ENCODE measurements around the gene PEX26.

DNA sequence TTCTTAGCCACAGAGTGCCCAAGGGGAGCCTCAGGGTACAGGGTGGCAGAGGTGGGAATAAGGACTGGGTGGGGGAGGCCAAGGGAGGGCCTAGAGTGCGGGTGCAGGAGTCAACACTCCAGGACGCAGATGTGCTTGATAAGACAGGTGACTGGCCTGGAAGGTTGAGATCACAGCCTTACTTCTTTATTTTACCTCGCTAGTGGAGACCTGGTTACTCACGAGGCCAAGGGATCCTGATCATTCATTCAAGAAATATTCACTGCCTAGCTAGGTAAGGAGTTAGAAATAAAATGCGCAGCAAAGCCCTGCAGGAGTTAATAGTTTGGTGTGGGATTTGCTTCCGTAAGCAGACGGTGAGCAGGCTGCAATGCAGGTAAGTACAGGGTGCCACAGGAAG is 13.2 kb upstream of the PEX26 start:
- TF ChIP-seq, protein P1, sequence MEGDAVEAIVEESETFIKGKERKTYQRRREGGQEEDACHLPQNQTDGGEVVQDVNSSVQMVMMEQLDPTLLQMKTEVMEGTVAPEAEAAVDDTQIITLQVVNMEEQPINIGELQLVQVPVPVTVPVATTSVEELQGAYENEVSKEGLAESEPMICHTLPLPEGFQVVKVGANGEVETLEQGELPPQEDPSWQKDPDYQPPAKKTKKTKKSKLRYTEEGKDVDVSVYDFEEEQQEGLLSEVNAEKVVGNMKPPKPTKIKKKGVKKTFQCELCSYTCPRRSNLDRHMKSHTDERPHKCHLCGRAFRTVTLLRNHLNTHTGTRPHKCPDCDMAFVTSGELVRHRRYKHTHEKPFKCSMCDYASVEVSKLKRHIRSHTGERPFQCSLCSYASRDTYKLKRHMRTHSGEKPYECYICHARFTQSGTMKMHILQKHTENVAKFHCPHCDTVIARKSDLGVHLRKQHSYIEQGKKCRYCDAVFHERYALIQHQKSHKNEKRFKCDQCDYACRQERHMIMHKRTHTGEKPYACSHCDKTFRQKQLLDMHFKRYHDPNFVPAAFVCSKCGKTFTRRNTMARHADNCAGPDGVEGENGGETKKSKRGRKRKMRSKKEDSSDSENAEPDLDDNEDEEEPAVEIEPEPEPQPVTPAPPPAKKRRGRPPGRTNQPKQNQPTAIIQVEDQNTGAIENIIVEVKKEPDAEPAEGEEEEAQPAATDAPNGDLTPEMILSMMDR (conservative IDR thresholded peaks at IDR 0.05; ENCODE audit: low read depth, low read length) = no peak
- TF ChIP-seq EZH2 (IDR thresholded peaks at IDR 0.05; ENCODE audit: low read length, unreplicated experiment) (no peak), EZH2phosphoT487 (IDR thresholded peaks at IDR 0.05; ENCODE audit: borderline replicate concordance, low read length) (no peak)

All from PC-3 (cell line).